ENCODE results near the gene METTL15.

Gene METTL15

GRCh38 chr11:28303477-28304191 is 195.4 kb downstream of the METTL15 start:
- Histone ChIP-seq H3K9me2 (replicated peaks; ENCODE audit: insufficient read depth, low read length) (no peaks in the 10 kb centered on the region), H3K36me3 (ENCODE audit: low read length) (0 out of 2 replicates have a peak, but pooled peaks cover 3% of the 10 kb centered on the region), H3K27me3 (ENCODE audit: low read length) (no peaks in the 10 kb centered on the region), H3K27ac (ENCODE audit: low read depth, low read length) (no peak overlapping the region), H2AFZ (ENCODE audit: low read depth, low read length, severe bottlenecking) (no peak overlapping the region), H3K79me2 (ENCODE audit: insufficient read depth, low read length) (no peaks in the 10 kb centered on the region), H3K4me3 (ENCODE audit: insufficient read depth, low read length, poor library complexity, severe bottlenecking) (no peak overlapping the region), H3K4me2 (ENCODE audit: low read depth, low read length, poor library complexity, severe bottlenecking) (no peak overlapping the region), H4K20me1 (ENCODE audit: low read depth, low read length) (no peaks in the 10 kb centered on the region), H3F3A (ENCODE audit: insufficient read depth) (no peaks in the 10 kb centered on the region), H3K9ac (ENCODE audit: low read length) (no peak overlapping the region), H3K9me3 (ENCODE audit: insufficient read depth, low read length) (no peaks in the 10 kb centered on the region)
- TF ChIP-seq CTCF (IDR thresholded peaks at IDR 0.05; ENCODE audit: insufficient read depth, low read length, poor library complexity, severe bottlenecking) (no peak), EZH2phosphoT487 (conservative IDR thresholded peaks at IDR 0.05; ENCODE audit: low read length) (no peak)

- Histone ChIP-seq H3K27ac (ENCODE audit: low read depth, low read length) (no peak overlapping the region), H3K4me2 (ENCODE audit: low read depth, low read length, poor library complexity, severe bottlenecking) (no peak overlapping the region), H3K9me3 (ENCODE audit: insufficient read depth, low read length) (no peaks in the 10 kb centered on the region), H3K9me2 (replicated peaks; ENCODE audit: insufficient read depth, low read length) (no peaks in the 10 kb centered on the region), H3F3A (ENCODE audit: insufficient read depth) (no peaks in the 10 kb centered on the region), H3K4me3 (ENCODE audit: insufficient read depth, low read length, poor library complexity, severe bottlenecking) (no peak overlapping the region), H3K79me2 (ENCODE audit: insufficient read depth, low read length) (no peaks in the 10 kb centered on the region), H4K20me1 (ENCODE audit: low read depth, low read length) (no peaks in the 10 kb centered on the region), H3K36me3 (ENCODE audit: low read length) (no peaks in the 10 kb centered on the region), H2AFZ (ENCODE audit: low read depth, low read length, severe bottlenecking) (no peak overlapping the region), H3K27me3 (ENCODE audit: low read length) (no peaks in the 10 kb centered on the region), H3K9ac (ENCODE audit: low read length) (no peak overlapping the region)
- no peak for TF ChIP-seq CTCF (IDR thresholded peaks at IDR 0.05; ENCODE audit: insufficient read depth, low read length, poor library complexity, severe bottlenecking)
- no peak for TF ChIP-seq EZH2phosphoT487 (conservative IDR thresholded peaks at IDR 0.05; ENCODE audit: low read length)
Measured at GRCh38 chr11:28315440-28315839, 207.3 kb downstream of the METTL15 start.

GRCh38 chr11:28318871-28319270 is 210.7 kb downstream of the METTL15 start:
- H3K9me2 ChIP-seq (replicated peaks; ENCODE audit: insufficient read depth, low read length), result no peaks in the 10 kb centered on the region
- no peak overlapping the region for H3K4me2 ChIP-seq (ENCODE audit: low read depth, low read length, poor library complexity, severe bottlenecking)
- H3K36me3 ChIP-seq (ENCODE audit: low read length), result no peaks in the 10 kb centered on the region
- H3K79me2 ChIP-seq (ENCODE audit: insufficient read depth, low read length), result no peaks in the 10 kb centered on the region
- no peak overlapping the region for H2AFZ ChIP-seq (ENCODE audit: low read depth, low read length, severe bottlenecking)
- H3K4me3 ChIP-seq (ENCODE audit: insufficient read depth, low read length, poor library complexity, severe bottlenecking), result no peak overlapping the region
- no peak overlapping the region for H3K9ac ChIP-seq (ENCODE audit: low read length)
- TF ChIP-seq EZH2phosphoT487 (conservative IDR thresholded peaks at IDR 0.05; ENCODE audit: low read length) (no peak), CTCF (IDR thresholded peaks at IDR 0.05; ENCODE audit: insufficient read depth, low read length, poor library complexity, severe bottlenecking) (no peak)
- no peak overlapping the region for H3K27ac ChIP-seq (ENCODE audit: low read depth, low read length)
- no peaks in the 10 kb centered on the region for H3K27me3 ChIP-seq (ENCODE audit: low read length)
- no peaks in the 10 kb centered on the region for H4K20me1 ChIP-seq (ENCODE audit: low read depth, low read length)
- H3F3A ChIP-seq (ENCODE audit: insufficient read depth), result no peaks in the 10 kb centered on the region
- no peaks in the 10 kb centered on the region for H3K9me3 ChIP-seq (ENCODE audit: insufficient read depth, low read length)
